Colonic mucosa (tissue), 4 donors: ENCODE results near the gene GLRA3. TPM values are rescaled to one million over a fixed set of nuclear protein-coding genes. Genes with fewer than 3 reads are reported as not detected.

ENCODE experiments used
- DNase-seq: peaks from one replicate; pipeline ENCODE4 v3.0.0-alpha.2; 2020
- H3K27ac ChIP-seq: fragments of 200-600 bp; one replicate; pipeline ENCODE4 v1.8.0; 2021
- H3K27me3 ChIP-seq: fragments of 200-600 bp; one replicate; pipeline ENCODE4 v1.8.0; 2021
- H3K36me3 ChIP-seq: fragments of 200-600 bp; one replicate; pipeline ENCODE4 v1.8.0; 2021
- H3K4me1 ChIP-seq: fragments of 200-600 bp; one replicate; pipeline ENCODE4 v1.8.0; 2021; ENCODE audit warnings: mild to moderate bottlenecking
- H3K4me3 ChIP-seq: fragments of 200-600 bp; one replicate; pipeline ENCODE4 v1.8.0; 2021
- H3K9ac ChIP-seq, 2 donors: one replicate each; pipeline ENCODE4 v1.7.0; 2013; ENCODE audit warnings: control low read depth in 2 of 2, low read depth in 2 of 2, low read length in 2 of 2
- H3K9me3 ChIP-seq: fragments of 200-600 bp; one replicate; pipeline ENCODE4 v1.8.0; 2021
- CTCF ChIP-seq: fragments of 200-600 bp; IDR thresholded peaks from one replicate; pipeline ENCODE4 v1.8.0; 2022; ENCODE audit warnings: antibody characterized with exemption, mild to moderate bottlenecking
- intact Hi-C: fragments of 100-400 bp; cut with DNase I; formaldehyde crosslinking; loops from one replicate; pipeline ENCODE4 v1.14.1; 2022
- total RNA-seq, 2 donors: library from RNA; stranded (reverse); fragmentation: NEBNext Ultra II Directional in 1 of 2; extraction: Animal tissue kit (Norgen Biotek cat#: 25700) in 1 of 2; gene quantifications; one replicate each; pipeline ENCODE4 v1.2.1, GENCODE V29; 2021
- donor health status: healthy.
- donor health status: DM: no; HTN: no; CAD: no.
- donor health status: DM: no; HTN: no; CAD: no.

Gene GLRA3
- total RNA-seq, 2 donors from 2014 or later = not detected

- intact Hi-C loops = loop anchor here (5.0 kb wide), 2 partner anchors 80 to 355 kb away; no protein-coding TSS in a partner anchor
Measured at GRCh38 chr4:174716986-174717770, 111.9 kb downstream of the GLRA3 start.

DNA sequence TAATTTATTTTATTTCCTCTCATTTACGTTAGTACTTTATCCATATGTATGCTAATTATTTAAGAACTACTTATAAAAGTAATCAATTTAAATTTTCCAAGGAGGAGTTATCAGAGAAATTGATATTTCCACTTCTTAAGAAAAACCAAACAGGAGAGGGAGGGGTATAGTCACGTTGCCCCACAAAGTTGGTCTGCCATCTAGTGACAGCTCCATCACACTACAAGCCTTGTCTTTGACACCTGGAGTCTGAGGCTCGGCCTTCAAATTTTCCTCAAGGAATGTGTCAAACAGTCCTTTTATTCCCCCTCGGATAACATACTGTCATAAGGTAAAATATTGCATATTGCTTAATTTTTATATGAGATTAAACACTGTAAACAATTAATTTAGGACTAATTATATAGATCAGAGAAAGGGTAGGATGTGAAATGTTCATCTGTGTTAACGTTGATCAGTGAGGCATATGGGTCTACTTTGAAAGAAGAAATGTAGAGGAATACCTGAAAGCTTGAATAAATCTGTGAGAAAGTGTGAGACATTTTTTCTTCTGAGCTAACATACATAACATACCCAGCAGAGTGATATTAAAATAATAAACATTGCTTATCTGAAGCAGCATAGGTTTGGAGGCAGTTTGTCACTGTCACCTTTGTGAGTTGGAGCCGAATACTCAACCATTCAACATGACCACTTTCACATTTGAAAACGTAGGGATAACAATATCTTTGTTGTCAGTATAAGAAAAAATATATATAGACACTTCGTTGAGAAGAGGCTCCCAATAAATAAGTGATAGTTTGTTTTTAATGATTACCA, 114.4 kb downstream of the GLRA3 start:
- no peaks in the 10 kb centered on the region for H3K27me3 ChIP-seq
- intact Hi-C loops = loop anchor here (5.0 kb wide), 2 partner anchors 77 to 352 kb away; no protein-coding TSS in a partner anchor
- no peak overlapping the region for H3K27ac ChIP-seq
- no peak overlapping the region for H3K4me3 ChIP-seq
- peak; percentile 25 for DNase-seq
- H3K9ac ChIP-seq = no peak overlapping the region
- no peaks in the 10 kb centered on the region for H3K36me3 ChIP-seq
- H3K4me1 ChIP-seq = no peaks in the 10 kb centered on the region
- no peaks in the 10 kb centered on the region for H3K9me3 ChIP-seq
- TF ChIP-seq CTCF = peak; percentile 61

More at GRCh38 chr4:174716986-174717770, 111.9 kb downstream of the GLRA3 start:
- no peaks in the 10 kb centered on the region for H3K9me3 ChIP-seq
- H3K4me1 ChIP-seq = no peaks in the 10 kb centered on the region
- H3K4me3 ChIP-seq = no peak overlapping the region
- no peak overlapping the region for H3K9ac ChIP-seq
- no peaks in the 10 kb centered on the region for H3K27me3 ChIP-seq
- no peak for TF ChIP-seq CTCF
- H3K36me3 ChIP-seq = no peaks in the 10 kb centered on the region
- no peak for DNase-seq
- no peak overlapping the region for H3K27ac ChIP-seq

- intact Hi-C loops = no loop called here
- Histone ChIP-seq H3K27me3 (no peaks in the 10 kb centered on the region), H3K9ac (no peak overlapping the region), H3K4me3 (no peak overlapping the region), H3K4me1 (no peaks in the 10 kb centered on the region), H3K36me3 (no peaks in the 10 kb centered on the region), H3K9me3 (no peaks in the 10 kb centered on the region), H3K27ac (no peak overlapping the region)
- no peak for TF ChIP-seq CTCF
- no peak for DNase-seq
Measured at GRCh38 chr4:174713821-174714220, 115.2 kb downstream of the GLRA3 start.

- Histone ChIP-seq H3K27me3 (no peaks in the 10 kb centered on the region), H3K9ac (no peak overlapping the region), H3K27ac (no peak overlapping the region), H3K4me3 (no peak overlapping the region), H3K9me3 (no peaks in the 10 kb centered on the region), H3K36me3 (no peaks in the 10 kb centered on the region), H3K4me1 (no peaks in the 10 kb centered on the region)
- DNase-seq = no peak
- intact Hi-C loops = no loop called here
- TF ChIP-seq CTCF = no peak
Measured at GRCh38 chr4:174713181-174713580, 115.9 kb downstream of the GLRA3 start.

DNA sequence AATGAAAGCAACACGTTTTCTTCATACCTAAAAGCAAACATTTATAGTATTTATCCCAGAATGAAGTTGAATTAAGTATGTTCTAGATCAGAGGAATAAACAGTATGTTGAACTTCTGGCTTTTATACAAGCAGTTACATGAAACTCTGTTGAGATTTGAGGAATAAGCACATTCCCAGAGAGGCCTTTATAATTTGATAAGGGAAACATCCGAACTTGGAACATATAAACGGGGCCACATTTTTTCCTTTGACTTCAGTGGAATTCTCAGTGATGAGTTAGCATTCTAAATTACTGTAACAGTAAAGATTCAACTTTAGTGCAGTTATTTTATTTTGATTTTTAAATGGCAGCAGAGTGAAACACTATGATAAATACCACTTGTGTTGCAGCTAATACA, 119.5 kb downstream of the GLRA3 start:
- no peaks in the 10 kb centered on the region for H3K27me3 ChIP-seq
- H3K36me3 ChIP-seq = no peaks in the 10 kb centered on the region
- no peak overlapping the region for H3K9ac ChIP-seq
- H3K27ac ChIP-seq = no peak overlapping the region
- no peaks in the 10 kb centered on the region for H3K9me3 ChIP-seq
- no peak for TF ChIP-seq CTCF
- no peaks in the 10 kb centered on the region for H3K4me1 ChIP-seq
- H3K4me3 ChIP-seq = no peak overlapping the region
- no peak for DNase-seq
- intact Hi-C loops = no loop called here
